ENCODE measurements around the gene IGSF9.
"Not testable (repeated sequence)": the region's sequence is repeated elsewhere in the genome, so short reads cannot be mapped to it uniquely, and the experiment has no call there.

Gene IGSF9

GRCh38 chr1:159918352-159919200 is 26.8 kb downstream of the IGSF9 start:
- DNase-seq = no peak

GRCh38 chr1:159917533-159918351 is 27.7 kb downstream of the IGSF9 start:
- DNase-seq = no peak

- DNase-seq = no peak
These were observed 29.0 kb downstream of the IGSF9 start for GRCh38 chr1:159916242-159917051.

GRCh38 chr1:159915571-159916241 is 29.7 kb downstream of the IGSF9 start:
- no peak for DNase-seq

GRCh38 chr1:159914252-159915018 is 31.0 kb downstream of the IGSF9 start:
- DNase-seq = no peak

- DNase-seq = no peak
These were observed 31.8 kb downstream of the IGSF9 start for GRCh38 chr1:159913451-159914192.

GRCh38 chr1:159911326-159912070 is 33.9 kb downstream of the IGSF9 start:
- DNase-seq = no peak

- DNase-seq = no peak
These were observed 37.1 kb downstream of the IGSF9 start for GRCh38 chr1:159908031-159908940.

- no peak for DNase-seq
These were observed 38.5 kb downstream of the IGSF9 start for GRCh38 chr1:159906960-159907359.

- DNase-seq = not testable (repeated sequence)
These were observed 41.4 kb downstream of the IGSF9 start for GRCh38 chr1:159904036-159904435.

- no peak for DNase-seq
These were observed 42.9 kb downstream of the IGSF9 start for GRCh38 chr1:159902541-159902940.

GRCh38 chr1:159900755-159901360 is 44.6 kb downstream of the IGSF9 start:
- no peak for DNase-seq

- DNase-seq = no peak
These were observed 45.2 kb downstream of the IGSF9 start, which contains the start of gene CFAP45 for GRCh38 chr1:159900086-159900680. TSS of gene CFAP45 (minus strand) at chr1:159900165. CDS start at chr1:159900098, 67 bp downstream.

- DNase-seq = not testable (repeated sequence)
These were observed 45.8 kb downstream of the IGSF9 start for GRCh38 chr1:159899634-159900033.

GRCh38 chr1:159898527-159898926 is 46.9 kb downstream of the IGSF9 start:
- no peak for DNase-seq

- DNase-seq = no peak
These were observed 47.5 kb downstream of the IGSF9 start for GRCh38 chr1:159897962-159898361.

- no peak for DNase-seq
These were observed 48.9 kb downstream of the IGSF9 start for GRCh38 chr1:159896546-159896930.

Data from activated naive CD4-positive, alpha-beta T cell treated with Interleukin-2 at 50 U/mL for 16 hours (primary cell).